ENCODE data around the gene CEACAM19. TPM values are rescaled to one million over a fixed set of nuclear protein-coding genes. Genes with fewer than 3 reads are reported as not detected.
A peak's percentile ranks its signal among the peaks of the same experiment; 100 is the strongest.

Gene CEACAM19
- total and polyA plus RNA-seq, 9 of the 15 experiments (the other 6 are each of a cell fraction or from before 2014, with no cell fraction given) = 0.15 to 0.30 (median 0.23) TPM; not detected in 5

DNA sequence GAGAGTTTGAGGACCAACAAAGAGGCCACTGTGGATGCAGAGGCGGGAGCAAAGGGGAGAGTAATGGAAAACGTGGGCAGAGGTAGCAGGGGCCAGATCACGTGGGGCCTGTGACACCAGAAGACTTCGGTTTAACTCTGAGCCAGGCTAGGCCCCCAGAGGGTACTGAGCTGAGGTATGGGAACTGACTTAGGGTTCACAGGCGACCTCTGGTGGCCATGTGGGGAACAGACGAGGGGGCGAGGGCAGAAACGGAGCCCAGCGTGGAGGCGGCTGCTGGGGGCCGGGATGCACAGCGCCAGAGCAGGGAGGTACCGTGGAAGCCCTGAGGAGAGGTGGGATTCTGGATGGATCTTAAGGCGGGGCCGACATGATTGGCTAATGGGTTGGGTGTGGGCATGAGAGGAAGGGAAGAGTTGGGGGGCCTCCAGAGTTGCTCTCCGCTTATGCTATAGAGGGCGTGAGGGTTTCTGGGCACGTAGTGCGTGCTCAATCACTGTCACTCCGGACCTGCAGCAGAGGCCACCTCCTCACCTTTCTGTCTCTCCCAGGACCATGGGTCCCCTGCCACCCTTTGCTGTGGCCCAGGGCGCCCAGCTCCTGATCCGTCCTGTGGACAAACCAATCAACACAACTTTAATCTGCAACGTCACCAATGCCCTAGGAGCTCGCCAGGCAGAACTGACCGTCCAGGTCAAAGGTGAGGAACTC lies 13.9 kb upstream of the CEACAM19 start (continued):
- TF ChIP-seq, protein P1, sequence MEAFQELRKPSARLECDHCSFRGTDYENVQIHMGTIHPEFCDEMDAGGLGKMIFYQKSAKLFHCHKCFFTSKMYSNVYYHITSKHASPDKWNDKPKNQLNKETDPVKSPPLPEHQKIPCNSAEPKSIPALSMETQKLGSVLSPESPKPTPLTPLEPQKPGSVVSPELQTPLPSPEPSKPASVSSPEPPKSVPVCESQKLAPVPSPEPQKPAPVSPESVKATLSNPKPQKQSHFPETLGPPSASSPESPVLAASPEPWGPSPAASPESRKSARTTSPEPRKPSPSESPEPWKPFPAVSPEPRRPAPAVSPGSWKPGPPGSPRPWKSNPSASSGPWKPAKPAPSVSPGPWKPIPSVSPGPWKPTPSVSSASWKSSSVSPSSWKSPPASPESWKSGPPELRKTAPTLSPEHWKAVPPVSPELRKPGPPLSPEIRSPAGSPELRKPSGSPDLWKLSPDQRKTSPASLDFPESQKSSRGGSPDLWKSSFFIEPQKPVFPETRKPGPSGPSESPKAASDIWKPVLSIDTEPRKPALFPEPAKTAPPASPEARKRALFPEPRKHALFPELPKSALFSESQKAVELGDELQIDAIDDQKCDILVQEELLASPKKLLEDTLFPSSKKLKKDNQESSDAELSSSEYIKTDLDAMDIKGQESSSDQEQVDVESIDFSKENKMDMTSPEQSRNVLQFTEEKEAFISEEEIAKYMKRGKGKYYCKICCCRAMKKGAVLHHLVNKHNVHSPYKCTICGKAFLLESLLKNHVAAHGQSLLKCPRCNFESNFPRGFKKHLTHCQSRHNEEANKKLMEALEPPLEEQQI (IDR thresholded peaks at IDR 0.05) = no peak
- TF ChIP-seq, protein P2, sequence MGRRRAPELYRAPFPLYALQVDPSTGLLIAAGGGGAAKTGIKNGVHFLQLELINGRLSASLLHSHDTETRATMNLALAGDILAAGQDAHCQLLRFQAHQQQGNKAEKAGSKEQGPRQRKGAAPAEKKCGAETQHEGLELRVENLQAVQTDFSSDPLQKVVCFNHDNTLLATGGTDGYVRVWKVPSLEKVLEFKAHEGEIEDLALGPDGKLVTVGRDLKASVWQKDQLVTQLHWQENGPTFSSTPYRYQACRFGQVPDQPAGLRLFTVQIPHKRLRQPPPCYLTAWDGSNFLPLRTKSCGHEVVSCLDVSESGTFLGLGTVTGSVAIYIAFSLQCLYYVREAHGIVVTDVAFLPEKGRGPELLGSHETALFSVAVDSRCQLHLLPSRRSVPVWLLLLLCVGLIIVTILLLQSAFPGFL (CRISPR knock-in tag; IDR thresholded peaks at IDR 0.05) = no peak
- no peak for TF ChIP-seq NR1H2 (CRISPR knock-in tag; IDR thresholded peaks at IDR 0.05)
- no peak for TF ChIP-seq ZZZ3 (IDR thresholded peaks at IDR 0.05)
- TF ChIP-seq ZNF324 (CRISPR knock-in tag; IDR thresholded peaks at IDR 0.05) = no peak
- no peak for TF ChIP-seq ZNF655 (CRISPR knock-in tag; IDR thresholded peaks at IDR 0.05)
- TF ChIP-seq NFRKB (IDR thresholded peaks at IDR 0.05; ENCODE audit: low read depth) = no peak
- no peak for TF ChIP-seq PCBP1 (IDR thresholded peaks at IDR 0.05; ENCODE audit: low read depth, low read length, poor library complexity, severe bottlenecking)
- TF ChIP-seq HDGF (IDR thresholded peaks at IDR 0.05) = no peak
- TF ChIP-seq GTF2B (IDR thresholded peaks at IDR 0.05; ENCODE audit: extremely low read depth, insufficient read length) = no peak
- no peak for TF ChIP-seq JUNB (CRISPR knock-in tag; conservative IDR thresholded peaks at IDR 0.05)
- no peak for TF ChIP-seq HLTF (IDR thresholded peaks at IDR 0.05)
- TF ChIP-seq RAD51 (IDR thresholded peaks at IDR 0.05; ENCODE audit: borderline replicate concordance, low read depth) = peak; percentile 60
- TF ChIP-seq, protein P3, sequence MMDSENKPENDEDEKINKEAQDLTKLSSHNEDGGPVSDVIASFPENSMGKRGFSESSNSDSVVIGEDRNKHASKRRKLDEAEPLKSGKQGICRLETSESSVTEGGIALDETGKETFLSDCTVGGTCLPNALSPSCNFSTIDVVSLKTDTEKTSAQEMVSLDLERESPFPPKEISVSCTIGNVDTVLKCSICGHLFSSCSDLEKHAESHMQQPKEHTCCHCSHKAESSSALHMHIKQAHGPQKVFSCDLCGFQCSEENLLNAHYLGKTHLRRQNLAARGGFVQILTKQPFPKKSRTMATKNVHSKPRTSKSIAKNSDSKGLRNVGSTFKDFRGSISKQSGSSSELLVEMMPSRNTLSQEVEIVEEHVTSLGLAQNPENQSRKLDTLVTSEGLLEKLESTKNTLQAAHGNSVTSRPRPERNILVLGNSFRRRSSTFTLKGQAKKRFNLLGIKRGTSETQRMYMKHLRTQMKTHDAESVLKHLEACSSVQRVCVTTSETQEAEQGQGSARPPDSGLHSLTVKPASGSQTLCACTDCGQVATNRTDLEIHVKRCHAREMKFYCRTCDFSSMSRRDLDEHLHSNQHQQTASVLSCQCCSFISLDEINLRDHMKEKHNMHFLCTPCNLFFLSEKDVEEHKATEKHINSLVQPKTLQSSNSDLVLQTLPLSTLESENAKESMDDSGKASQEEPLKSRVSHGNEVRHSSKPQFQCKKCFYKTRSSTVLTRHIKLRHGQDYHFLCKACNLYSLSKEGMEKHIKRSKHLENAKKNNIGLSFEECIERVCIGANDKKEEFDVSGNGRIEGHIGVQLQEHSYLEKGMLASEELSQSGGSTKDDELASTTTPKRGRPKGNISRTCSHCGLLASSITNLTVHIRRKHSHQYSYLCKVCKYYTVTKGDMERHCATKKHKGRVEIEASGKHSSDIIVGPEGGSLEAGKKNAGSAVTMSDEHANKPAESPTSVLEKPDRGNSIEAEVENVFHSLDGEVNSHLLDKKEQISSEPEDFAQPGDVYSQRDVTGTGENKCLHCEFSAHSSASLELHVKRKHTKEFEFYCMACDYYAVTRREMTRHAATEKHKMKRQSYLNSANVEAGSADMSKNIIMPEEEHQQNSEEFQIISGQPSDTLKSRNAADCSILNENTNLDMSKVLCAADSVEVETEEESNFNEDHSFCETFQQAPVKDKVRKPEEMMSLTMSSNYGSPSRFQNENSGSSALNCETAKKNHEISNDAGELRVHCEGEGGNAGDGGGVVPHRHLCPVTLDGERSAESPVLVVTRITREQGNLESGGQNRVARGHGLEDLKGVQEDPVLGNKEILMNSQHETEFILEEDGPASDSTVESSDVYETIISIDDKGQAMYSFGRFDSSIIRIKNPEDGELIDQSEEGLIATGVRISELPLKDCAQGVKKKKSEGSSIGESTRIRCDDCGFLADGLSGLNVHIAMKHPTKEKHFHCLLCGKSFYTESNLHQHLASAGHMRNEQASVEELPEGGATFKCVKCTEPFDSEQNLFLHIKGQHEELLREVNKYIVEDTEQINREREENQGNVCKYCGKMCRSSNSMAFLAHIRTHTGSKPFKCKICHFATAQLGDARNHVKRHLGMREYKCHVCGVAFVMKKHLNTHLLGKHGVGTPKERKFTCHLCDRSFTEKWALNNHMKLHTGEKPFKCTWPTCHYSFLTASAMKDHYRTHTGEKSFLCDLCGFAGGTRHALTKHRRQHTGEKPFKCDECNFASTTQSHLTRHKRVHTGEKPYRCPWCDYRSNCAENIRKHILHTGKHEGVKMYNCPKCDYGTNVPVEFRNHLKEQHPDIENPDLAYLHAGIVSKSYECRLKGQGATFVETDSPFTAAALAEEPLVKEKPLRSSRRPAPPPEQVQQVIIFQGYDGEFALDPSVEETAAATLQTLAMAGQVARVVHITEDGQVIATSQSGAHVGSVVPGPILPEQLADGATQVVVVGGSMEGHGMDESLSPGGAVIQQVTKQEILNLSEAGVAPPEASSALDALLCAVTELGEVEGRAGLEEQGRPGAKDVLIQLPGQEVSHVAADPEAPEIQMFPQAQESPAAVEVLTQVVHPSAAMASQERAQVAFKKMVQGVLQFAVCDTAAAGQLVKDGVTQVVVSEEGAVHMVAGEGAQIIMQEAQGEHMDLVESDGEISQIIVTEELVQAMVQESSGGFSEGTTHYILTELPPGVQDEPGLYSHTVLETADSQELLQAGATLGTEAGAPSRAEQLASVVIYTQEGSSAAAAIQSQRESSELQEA (IDR thresholded peaks at IDR 0.05; ENCODE audit: low read depth) = no peak
